Measurements from ENCODE around the gene CENPL.
"Not testable (repeated sequence)": the region's sequence is repeated elsewhere in the genome, so short reads cannot be mapped to it uniquely, and the experiment has no call there.

- TF ChIP-seq, protein P1, sequence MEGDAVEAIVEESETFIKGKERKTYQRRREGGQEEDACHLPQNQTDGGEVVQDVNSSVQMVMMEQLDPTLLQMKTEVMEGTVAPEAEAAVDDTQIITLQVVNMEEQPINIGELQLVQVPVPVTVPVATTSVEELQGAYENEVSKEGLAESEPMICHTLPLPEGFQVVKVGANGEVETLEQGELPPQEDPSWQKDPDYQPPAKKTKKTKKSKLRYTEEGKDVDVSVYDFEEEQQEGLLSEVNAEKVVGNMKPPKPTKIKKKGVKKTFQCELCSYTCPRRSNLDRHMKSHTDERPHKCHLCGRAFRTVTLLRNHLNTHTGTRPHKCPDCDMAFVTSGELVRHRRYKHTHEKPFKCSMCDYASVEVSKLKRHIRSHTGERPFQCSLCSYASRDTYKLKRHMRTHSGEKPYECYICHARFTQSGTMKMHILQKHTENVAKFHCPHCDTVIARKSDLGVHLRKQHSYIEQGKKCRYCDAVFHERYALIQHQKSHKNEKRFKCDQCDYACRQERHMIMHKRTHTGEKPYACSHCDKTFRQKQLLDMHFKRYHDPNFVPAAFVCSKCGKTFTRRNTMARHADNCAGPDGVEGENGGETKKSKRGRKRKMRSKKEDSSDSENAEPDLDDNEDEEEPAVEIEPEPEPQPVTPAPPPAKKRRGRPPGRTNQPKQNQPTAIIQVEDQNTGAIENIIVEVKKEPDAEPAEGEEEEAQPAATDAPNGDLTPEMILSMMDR (conservative IDR thresholded peaks at IDR 0.05), result not testable (repeated sequence)
- TF ChIP-seq ZFX (IDR thresholded peaks at IDR 0.05), result not testable (repeated sequence)
Measured at GRCh38 chr1:173813654-173814053, 11.0 kb downstream of the CENPL start.

Measured in C4-2B (cell line).